Gastroesophageal sphincter (tissue), 4 donors: Measurements from ENCODE around the gene CDH13. TPM values are rescaled to one million over a fixed set of nuclear protein-coding genes. Genes with fewer than 3 reads are reported as not detected.

Source experiments
- ATAC-seq: fragments of 150-250 bp; one replicate; pipeline ENCODE4 v1.9.1; 2016; ENCODE audit warnings: mild to moderate bottlenecking, moderate library complexity
- H3K27ac ChIP-seq, 4 donors: fragments of 200-600 bp; sonication (generic) in 3 of 4; 1 replicate in 3 of 4; 2 replicates in 1 of 4; pipeline ENCODE4 v1.5.1; 2016 to 2019
- H3K27me3 ChIP-seq: fragments of 200-600 bp; sonication (generic); one replicate; pipeline ENCODE4 v1.5.1; 2019
- H3K36me3 ChIP-seq, 2 donors: fragments of 200-600 bp; sonication (generic); one replicate each; pipeline ENCODE4 v1.5.1; 2019; ENCODE audit warnings: control low read depth in 1 of 2
- H3K4me1 ChIP-seq, 3 donors: fragments of 200-600 bp; sonication (generic); 1 replicate in 2 of 3; 2 replicates in 1 of 3; pipeline ENCODE4 v1.5.1; 2016 to 2019; ENCODE audit warnings: control low read depth in 2 of 3
- H3K4me3 ChIP-seq, 2 donors: fragments of 200-600 bp; sonication (generic); one replicate each; pipeline ENCODE4 v1.5.1; 2019; ENCODE audit warnings: mild to moderate bottlenecking in 1 of 2, moderate library complexity in 1 of 2
- H3K9me3 ChIP-seq, 3 donors: fragments of 200-600 bp; sonication (generic); one replicate each; pipeline ENCODE4 v1.5.1; 2017 to 2019; ENCODE audit warnings: control low read depth in 2 of 3
- EP300 ChIP-seq: sonication (generic); formaldehyde crosslinking; IDR thresholded peaks from one replicate; pipeline ENCODE4 v1.6.1; 2017; ENCODE audit warnings: antibody characterized with exemption, mild to moderate bottlenecking
- POLR2A ChIP-seq, 2 donors: fragments of 450-650 bp; IDR thresholded peaks; one replicate each; pipeline ENCODE4 v1.6.1; 2017; ENCODE audit warnings: antibody characterized with exemption in 2 of 2, mild to moderate bottlenecking in 2 of 2, moderate library complexity in 1 of 2
- POLR2AphosphoS5 ChIP-seq: sonication (generic); formaldehyde crosslinking; IDR thresholded peaks from one replicate; pipeline ENCODE4 v1.6.1; 2017; ENCODE audit warnings: antibody characterized with exemption
- WGBS, 2 donors: methylation state at CpG; one replicate each; pipeline ENCODE4 v1.1.5; 2018; ENCODE audit warnings: low coverage in 1 of 2; 5-methylcytosine and 5-hydroxymethylcytosine counted together
- total RNA-seq, 4 donors: library from RNA; depleted of rRNA; stranded (reverse); fragments of >200 nt; gene quantifications; one replicate each; pipeline ENCODE4 v1.1.0, GENCODE V29; 2016
- TF ChIP-seq, protein P1 (sequence below), 4 experiments: fragments of 200-600 bp in 2 of 4; fragments of 450-650 bp in 2 of 4; sonication (generic) in 1 of 4; IDR thresholded peaks; one replicate each; pipeline ENCODE4 v1.5.1; 2017 to 2019; ENCODE audit warnings: antibody characterized with exemption in 4 of 4, mild to moderate bottlenecking in 2 of 4, moderate library complexity in 2 of 4

CDH13 gene
- total RNA-seq, 4 donors from 2014 or later: 4.2 to 22.3 (median 11.4) TPM

DNA sequence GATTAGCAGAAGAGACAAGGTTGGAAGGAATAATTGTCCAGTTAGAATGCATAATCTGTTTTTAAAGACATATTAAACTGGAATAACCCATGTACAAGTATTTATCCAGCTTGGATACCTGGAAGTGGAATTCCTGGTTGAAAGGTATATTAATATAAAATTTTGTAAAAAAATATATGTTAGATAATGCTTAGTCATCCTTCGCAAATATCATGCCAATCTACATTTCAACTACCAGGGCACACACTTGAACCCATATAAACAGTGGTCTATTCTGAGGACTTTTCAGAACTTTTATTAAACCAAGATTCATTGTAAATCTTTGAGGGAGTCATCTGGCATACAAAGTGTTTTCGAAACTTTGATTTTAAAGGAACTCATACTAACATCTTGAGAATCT is 911.9 kb downstream of the CDH13 start:
- 86 to 92% methylated on average over 2 of the region's 2 CpGs for WGBS, 2 donors
- no peak for TF ChIP-seq POLR2A (IDR thresholded peaks at IDR 0.05)
- TF ChIP-seq, protein P1, sequence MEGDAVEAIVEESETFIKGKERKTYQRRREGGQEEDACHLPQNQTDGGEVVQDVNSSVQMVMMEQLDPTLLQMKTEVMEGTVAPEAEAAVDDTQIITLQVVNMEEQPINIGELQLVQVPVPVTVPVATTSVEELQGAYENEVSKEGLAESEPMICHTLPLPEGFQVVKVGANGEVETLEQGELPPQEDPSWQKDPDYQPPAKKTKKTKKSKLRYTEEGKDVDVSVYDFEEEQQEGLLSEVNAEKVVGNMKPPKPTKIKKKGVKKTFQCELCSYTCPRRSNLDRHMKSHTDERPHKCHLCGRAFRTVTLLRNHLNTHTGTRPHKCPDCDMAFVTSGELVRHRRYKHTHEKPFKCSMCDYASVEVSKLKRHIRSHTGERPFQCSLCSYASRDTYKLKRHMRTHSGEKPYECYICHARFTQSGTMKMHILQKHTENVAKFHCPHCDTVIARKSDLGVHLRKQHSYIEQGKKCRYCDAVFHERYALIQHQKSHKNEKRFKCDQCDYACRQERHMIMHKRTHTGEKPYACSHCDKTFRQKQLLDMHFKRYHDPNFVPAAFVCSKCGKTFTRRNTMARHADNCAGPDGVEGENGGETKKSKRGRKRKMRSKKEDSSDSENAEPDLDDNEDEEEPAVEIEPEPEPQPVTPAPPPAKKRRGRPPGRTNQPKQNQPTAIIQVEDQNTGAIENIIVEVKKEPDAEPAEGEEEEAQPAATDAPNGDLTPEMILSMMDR (IDR thresholded peaks at IDR 0.05): no peak
- TF ChIP-seq POLR2AphosphoS5: no peak
- TF ChIP-seq EP300: no peak
- H3K4me3 ChIP-seq: no peak overlapping the region
- no peaks in the 10 kb centered on the region for H3K9me3 ChIP-seq
- H3K27me3 ChIP-seq: no peaks in the 10 kb centered on the region
- H3K36me3 ChIP-seq: no peaks in the 10 kb centered on the region
- H3K4me1 ChIP-seq: no peaks in the 10 kb centered on the region
- no peak overlapping the region for H3K27ac ChIP-seq
- ATAC-seq: no peak

DNA sequence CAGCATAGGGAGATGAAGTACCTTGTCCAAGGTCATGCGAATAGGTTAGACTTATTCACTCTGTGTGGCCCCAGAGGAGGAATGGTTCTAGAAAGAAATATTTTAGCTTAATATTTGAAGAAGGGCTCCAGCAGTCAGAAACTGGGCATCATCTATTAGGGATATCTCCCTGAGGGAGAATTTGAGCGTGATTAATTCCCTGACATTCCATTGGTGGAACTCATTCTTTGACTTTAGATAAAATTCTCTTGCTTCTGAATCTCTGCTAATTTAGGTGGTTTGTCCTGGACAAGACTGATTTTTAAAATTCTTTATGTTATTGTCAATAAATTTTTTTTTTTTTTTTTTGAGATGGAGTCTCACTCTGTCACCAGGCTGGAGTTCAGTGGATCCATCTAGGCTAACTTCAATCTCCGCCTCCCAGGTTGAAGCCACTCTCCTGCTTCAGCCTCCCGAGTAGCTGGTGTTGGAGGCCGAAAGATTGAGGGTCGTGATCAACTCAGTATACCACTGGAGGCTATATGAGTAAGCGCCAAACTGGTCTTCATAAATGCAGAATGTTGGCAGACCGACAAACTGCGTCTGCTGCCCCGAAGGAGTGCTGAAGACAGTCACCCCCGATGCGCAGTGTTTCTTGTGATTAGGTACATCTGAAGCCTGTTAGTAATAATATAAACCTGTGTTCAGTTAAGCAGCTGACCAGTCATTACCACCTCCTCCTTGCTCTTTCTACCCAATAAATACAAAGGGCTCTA is 913.1 kb downstream of the CDH13 start:
- 81 to 92% methylated on average over 8 to 12 of the region's 12 CpGs for WGBS, 2 donors
- Histone ChIP-seq H3K36me3 (no peaks in the 10 kb centered on the region), H3K4me1 (no peaks in the 10 kb centered on the region), H3K27me3 (no peaks in the 10 kb centered on the region), H3K9me3 (no peaks in the 10 kb centered on the region), H3K4me3 (no peak overlapping the region), H3K27ac (no peak overlapping the region)
- no peak for ATAC-seq
- TF ChIP-seq EP300 (no peak), POLR2AphosphoS5 (no peak), POLR2A (IDR thresholded peaks at IDR 0.05) (no peak)
- TF ChIP-seq, protein P1 (IDR thresholded peaks at IDR 0.05): no peak

DNA sequence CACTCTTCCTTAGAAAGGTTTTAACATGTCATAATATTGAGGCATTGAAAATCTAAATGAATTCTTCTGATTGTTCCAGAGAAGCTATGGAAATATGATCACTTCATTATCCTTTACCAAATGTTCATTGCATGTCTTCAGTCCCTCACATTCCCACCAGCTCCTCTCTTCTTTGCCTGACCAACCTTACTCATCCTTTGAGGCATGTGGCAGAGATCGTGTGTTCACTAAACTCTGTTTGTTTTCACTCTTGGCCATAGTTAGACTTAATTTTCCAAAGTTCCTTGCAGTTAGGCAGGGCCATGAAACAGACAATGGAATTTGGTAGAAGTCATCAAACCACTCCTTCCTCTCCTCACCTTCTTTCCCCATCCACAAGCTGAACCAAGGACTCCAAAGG is 914.5 kb downstream of the CDH13 start:
- H3K4me1 ChIP-seq: no peaks in the 10 kb centered on the region
- no peaks in the 10 kb centered on the region for H3K36me3 ChIP-seq
- no peak for ATAC-seq
- no peaks in the 10 kb centered on the region for H3K9me3 ChIP-seq
- TF ChIP-seq POLR2A (IDR thresholded peaks at IDR 0.05): no peak
- no peak for TF ChIP-seq POLR2AphosphoS5
- H3K4me3 ChIP-seq: no peak overlapping the region
- H3K27ac ChIP-seq: no peak overlapping the region
- H3K27me3 ChIP-seq: no peaks in the 10 kb centered on the region
- 83% methylated on average over 1 of the region's 1 CpG for WGBS, 2 donors

DNA sequence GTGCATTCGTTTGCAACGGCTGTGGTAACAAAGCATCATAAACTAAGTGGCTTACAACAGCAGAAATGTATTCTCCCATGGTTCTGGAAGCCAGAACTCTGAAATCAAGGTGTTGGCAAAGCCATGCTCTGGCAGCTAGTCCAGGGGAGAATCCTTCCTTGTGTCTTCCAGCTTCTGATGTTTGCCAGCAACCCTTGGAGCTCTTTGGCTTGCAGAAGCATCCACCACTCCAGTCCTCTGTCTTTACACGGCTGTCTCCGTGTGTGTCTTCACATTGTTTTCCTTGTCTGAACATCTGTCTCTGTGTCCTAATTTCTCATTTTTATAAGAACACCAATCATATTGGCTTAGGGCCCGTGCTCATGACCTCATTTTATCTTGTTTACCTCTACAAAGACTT is 915.7 kb downstream of the CDH13 start:
- 28 to 69% methylated on average over 3 to 5 of the region's 5 CpGs for WGBS, 2 donors
- TF ChIP-seq POLR2AphosphoS5 (no peak), POLR2A (IDR thresholded peaks at IDR 0.05) (no peak), EP300 (no peak)
- TF ChIP-seq, protein P1 (IDR thresholded peaks at IDR 0.05): no peak
- no peaks in the 10 kb centered on the region for H3K36me3 ChIP-seq
- H3K4me3 ChIP-seq: no peak overlapping the region
- H3K27ac ChIP-seq: no peak overlapping the region
- H3K27me3 ChIP-seq: peaks cover 4% of the 10 kb centered on the region
- H3K9me3 ChIP-seq: no peaks in the 10 kb centered on the region
- H3K4me1 ChIP-seq: no peaks in the 10 kb centered on the region
- no peak for ATAC-seq

DNA sequence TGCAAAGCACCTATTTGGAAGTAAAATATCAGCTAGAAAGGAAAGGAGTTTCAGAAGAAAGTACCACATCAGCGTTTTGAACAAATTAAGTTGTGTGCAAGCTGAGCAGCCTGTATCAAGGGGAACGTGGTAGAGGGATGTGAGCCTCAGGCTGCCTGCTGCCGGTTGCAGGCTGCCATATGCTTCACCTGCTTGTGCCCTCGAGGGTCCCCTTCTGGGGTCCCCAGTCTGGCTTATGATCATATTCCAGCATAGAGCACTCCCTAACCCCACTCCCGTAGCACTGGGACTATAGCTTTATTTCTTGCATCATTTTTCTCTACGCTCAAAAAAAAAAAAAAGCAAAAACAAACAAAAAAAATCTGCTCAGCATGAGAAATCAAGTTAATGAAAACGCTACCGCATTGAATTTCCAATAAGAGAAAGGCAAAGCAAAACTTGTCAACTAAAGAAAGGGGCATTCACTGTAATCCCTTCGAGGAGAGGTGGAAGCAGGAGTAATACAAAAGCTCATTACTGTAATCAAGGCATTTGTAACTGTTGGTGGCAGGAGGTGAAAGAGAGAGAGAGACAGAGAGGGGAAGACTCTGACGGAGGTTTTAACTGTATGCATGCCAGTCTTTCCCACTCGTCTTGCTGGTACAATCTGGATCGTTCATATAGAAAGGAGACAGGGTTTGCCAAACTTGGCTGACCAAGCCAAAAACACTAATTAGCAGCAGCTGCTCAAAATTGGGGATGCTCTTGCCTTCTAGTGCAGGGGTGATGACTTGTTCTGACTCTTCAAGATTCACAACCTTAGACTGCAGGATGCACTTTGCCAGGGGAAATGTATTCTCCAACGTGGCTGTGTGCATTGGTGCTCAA is 922.8 kb downstream of the CDH13 start:
- peaks cover 15% of the 10 kb centered on the region for H3K27me3 ChIP-seq
- no peaks in the 10 kb centered on the region for H3K36me3 ChIP-seq
- H3K9me3 ChIP-seq: no peaks in the 10 kb centered on the region
- ATAC-seq: no peak
- WGBS, 2 donors: 62 to 65% methylated on average over 5 to 12 of the region's 13 CpGs
- no peak overlapping the region for H3K4me3 ChIP-seq
- TF ChIP-seq POLR2A (IDR thresholded peaks at IDR 0.05) (no peak), EP300 (no peak), POLR2AphosphoS5 (no peak)
- TF ChIP-seq, protein P1 (IDR thresholded peaks at IDR 0.05): no peak
- H3K4me1 ChIP-seq: no peaks in the 10 kb centered on the region
- no peak overlapping the region for H3K27ac ChIP-seq
